ENCODE measurements around the gene KIF5A. TPM values are rescaled to one million over a fixed set of nuclear protein-coding genes. Genes with fewer than 3 reads are reported as not detected.
A peak's percentile ranks its signal among the peaks of the same experiment; 100 is the strongest.

Gene KIF5A
- total RNA-seq, 6 experiments from 2014 or later = 0.02 TPM; not detected in 5

- Histone ChIP-seq H3K27ac (no peak overlapping the region), H3K4me3 (no peak overlapping the region), H3K27me3 (no peaks in the 10 kb centered on the region), H3K36me3 (no peaks in the 10 kb centered on the region), H3K9me3 (no peaks in the 10 kb centered on the region), H3K4me1 (peaks cover 0 to 13% (median 2%) of the 10 kb centered on the region in 4 donors)
- ATAC-seq (no peak), DNase-seq (no peak)
- 86% methylated on average over 1 of the region's 1 CpG for WGBS (ENCODE audit: insufficient coverage, low coverage, low lambda C conversion rate, missing lambda C conversion rate)
- no peak for TF ChIP-seq CTCF (IDR thresholded peaks at IDR 0.05)
- TF ChIP-seq POLR2A (IDR thresholded peaks at IDR 0.05) = no peak
- intact Hi-C loops (cut with DNase I) = loop anchor here (5.0 kb wide), 1 partner anchor 40 kb away; no protein-coding TSS in a partner anchor
Observed at GRCh38 chr12:57582440-57582839, 32.6 kb downstream of the KIF5A start.

GRCh38 chr12:57583008-57583831 is 33.4 kb downstream of the KIF5A start:
- intact Hi-C loops (cut with DNase I) = loop anchor here (5.0 kb wide), 1 partner anchor 39 kb away; no protein-coding TSS in a partner anchor
- no peaks in the 10 kb centered on the region for H3K27me3 ChIP-seq
- no peaks in the 10 kb centered on the region for H3K36me3 ChIP-seq
- no peak overlapping the region for H3K4me3 ChIP-seq
- WGBS (ENCODE audit: insufficient coverage, low coverage, low lambda C conversion rate, missing lambda C conversion rate) = 17% methylated on average over 9 of the region's 13 CpGs
- no peaks in the 10 kb centered on the region for H3K9me3 ChIP-seq
- TF ChIP-seq POLR2A (IDR thresholded peaks at IDR 0.05) (no peak), CTCF (IDR thresholded peaks at IDR 0.05) (peak; percentile 90 to 95 (median 92))
- peak in 1 of 3 donors; percentile 63 for DNase-seq
- peak; percentile 88 to 93 (median 90) for ATAC-seq
- no peak overlapping the region for H3K27ac ChIP-seq
- H3K4me1 ChIP-seq = peaks cover 0 to 13% (median 2%) of the 10 kb centered on the region in 4 donors

- intact Hi-C loops (cut with DNase I) = loop anchor here (5.0 kb wide), 1 partner anchor 38 kb away; no protein-coding TSS in a partner anchor
- Histone ChIP-seq H3K36me3 (no peaks in the 10 kb centered on the region), H3K4me3 (no peak overlapping the region), H3K9me3 (no peaks in the 10 kb centered on the region), H3K27ac (no peak overlapping the region), H3K27me3 (no peaks in the 10 kb centered on the region), H3K4me1 (peaks cover 0 to 13% (median 2%) of the 10 kb centered on the region in 4 donors)
- TF ChIP-seq CTCF (IDR thresholded peaks at IDR 0.05) (no peak), POLR2A (IDR thresholded peaks at IDR 0.05) (no peak)
- ATAC-seq = no peak
- no peak for DNase-seq
- 95% methylated on average over 2 of the region's 2 CpGs for WGBS (ENCODE audit: insufficient coverage, low coverage, low lambda C conversion rate, missing lambda C conversion rate)
Observed at GRCh38 chr12:57584050-57584449, 34.2 kb downstream of the KIF5A start.

- DNase-seq (no peak), ATAC-seq (no peak)
- TF ChIP-seq POLR2A (IDR thresholded peaks at IDR 0.05) (no peak), CTCF (IDR thresholded peaks at IDR 0.05) (no peak)
- Histone ChIP-seq H3K36me3 (no peaks in the 10 kb centered on the region), H3K27ac (no peak overlapping the region), H3K4me1 (peaks cover 0 to 13% (median 2%) of the 10 kb centered on the region in 4 donors), H3K4me3 (no peak overlapping the region), H3K27me3 (no peaks in the 10 kb centered on the region), H3K9me3 (no peaks in the 10 kb centered on the region)
- intact Hi-C loops (cut with DNase I) = loop anchor here (5.0 kb wide), 1 partner anchor 38 kb away; no protein-coding TSS in a partner anchor
Observed at GRCh38 chr12:57584690-57585089, 34.8 kb downstream of the KIF5A start.

All from right lobe of liver (tissue), 6 donors.